Gastroesophageal sphincter (tissue), 4 donors: ENCODE data around the gene ICAM3. TPM values are rescaled to one million over a fixed set of nuclear protein-coding genes. Genes with fewer than 3 reads are reported as not detected.

Experiments
- ATAC-seq: fragments of 150-250 bp; one replicate; pipeline ENCODE4 v1.9.1; 2016; ENCODE audit warnings: mild to moderate bottlenecking, moderate library complexity
- H3K27ac ChIP-seq, 4 donors: fragments of 200-600 bp; sonication (generic) in 3 of 4; 1 replicate in 3 of 4; 2 replicates in 1 of 4; pipeline ENCODE4 v1.5.1; 2016 to 2019
- H3K27me3 ChIP-seq: fragments of 200-600 bp; sonication (generic); one replicate; pipeline ENCODE4 v1.5.1; 2019
- H3K36me3 ChIP-seq, 2 donors: fragments of 200-600 bp; sonication (generic); one replicate each; pipeline ENCODE4 v1.5.1; 2019; ENCODE audit warnings: control low read depth in 1 of 2
- H3K4me1 ChIP-seq, 3 donors: fragments of 200-600 bp; sonication (generic); 1 replicate in 2 of 3; 2 replicates in 1 of 3; pipeline ENCODE4 v1.5.1; 2016 to 2019; ENCODE audit warnings: control low read depth in 2 of 3
- H3K4me3 ChIP-seq, 2 donors: fragments of 200-600 bp; sonication (generic); one replicate each; pipeline ENCODE4 v1.5.1; 2019; ENCODE audit warnings: mild to moderate bottlenecking in 1 of 2, moderate library complexity in 1 of 2
- H3K9me3 ChIP-seq, 3 donors: fragments of 200-600 bp; sonication (generic); one replicate each; pipeline ENCODE4 v1.5.1; 2017 to 2019; ENCODE audit warnings: control low read depth in 2 of 3
- CTCF ChIP-seq, 4 experiments: fragments of 200-600 bp in 2 of 4; fragments of 450-650 bp in 2 of 4; sonication (generic) in 1 of 4; IDR thresholded peaks; one replicate each; pipeline ENCODE4 v1.5.1; 2017 to 2019; ENCODE audit warnings: antibody characterized with exemption in 4 of 4, mild to moderate bottlenecking in 2 of 4, moderate library complexity in 2 of 4
- EP300 ChIP-seq: sonication (generic); formaldehyde crosslinking; IDR thresholded peaks from one replicate; pipeline ENCODE4 v1.6.1; 2017; ENCODE audit warnings: antibody characterized with exemption, mild to moderate bottlenecking
- POLR2A ChIP-seq, 2 donors: fragments of 450-650 bp; IDR thresholded peaks; one replicate each; pipeline ENCODE4 v1.6.1; 2017; ENCODE audit warnings: antibody characterized with exemption in 2 of 2, mild to moderate bottlenecking in 2 of 2, moderate library complexity in 1 of 2
- POLR2AphosphoS5 ChIP-seq: sonication (generic); formaldehyde crosslinking; IDR thresholded peaks from one replicate; pipeline ENCODE4 v1.6.1; 2017; ENCODE audit warnings: antibody characterized with exemption
- WGBS, 2 donors: methylation state at CpG; one replicate each; pipeline ENCODE4 v1.1.5; 2018; ENCODE audit warnings: low coverage in 1 of 2; 5-methylcytosine and 5-hydroxymethylcytosine counted together
- total RNA-seq, 4 donors: library from RNA; depleted of rRNA; stranded (reverse); fragments of >200 nt; gene quantifications; one replicate each; pipeline ENCODE4 v1.1.0, GENCODE V29; 2016

Gene ICAM3
- total RNA-seq, 4 donors from 2014 or later, result 3.4 to 9.3 (median 5.6) TPM

GRCh38 chr19:10317045-10317856 lies 22.2 kb downstream of the ICAM3 start:
- Histone ChIP-seq H3K27ac (no peak overlapping the region), H3K27me3 (no peaks in the 10 kb centered on the region), H3K36me3 (peaks cover 0 to 59% of the 10 kb centered on the region in 2 donors), H3K4me3 (no peak overlapping the region), H3K9me3 (no peaks in the 10 kb centered on the region), H3K4me1 (peaks cover 0 to 21% (median 8%) of the 10 kb centered on the region in 3 donors)
- WGBS, 2 donors, result 76 to 100% methylated on average over 1 to 15 of the region's 29 CpGs
- no peak for ATAC-seq
- TF ChIP-seq CTCF (IDR thresholded peaks at IDR 0.05) (no peak), POLR2AphosphoS5 (no peak), POLR2A (IDR thresholded peaks at IDR 0.05) (no peak), EP300 (no peak)

GRCh38 chr19:10316229-10317044 lies 23.0 kb downstream of the ICAM3 start:
- H3K27ac ChIP-seq, result peak overlapping the region in 3 of 4 donors; percentile 55 to 76 (median 73)
- ATAC-seq, result no peak
- H3K4me3 ChIP-seq, result peak overlapping the region in 1 of 2 donors; percentile 90
- H3K36me3 ChIP-seq, result peaks cover 0 to 51% of the 10 kb centered on the region in 2 donors
- TF ChIP-seq EP300, result no peak
- TF ChIP-seq POLR2AphosphoS5, result no peak
- H3K27me3 ChIP-seq, result no peaks in the 10 kb centered on the region
- H3K9me3 ChIP-seq, result no peaks in the 10 kb centered on the region
- WGBS, 2 donors, result 33 to 86% methylated on average over 2 to 4 of the region's 19 CpGs
- peaks cover 0 to 21% (median 8%) of the 10 kb centered on the region in 3 donors for H3K4me1 ChIP-seq

GRCh38 chr19:10315335-10316214 lies 23.8 kb downstream of the ICAM3 start, which contains the start of gene FDX2:
FDX2 (minus strand) TSS chr19:10316015; CDS start chr19:10315996, 19 bp downstream.
- Histone ChIP-seq H3K9me3 (no peaks in the 10 kb centered on the region), H3K27me3 (no peaks in the 10 kb centered on the region), H3K27ac (peak within 1 kb of the TSS in 3 of 4 donors; percentile 55 to 76 (median 73)), H3K4me1 (peaks cover 0 to 21% (median 8%) of the 10 kb centered on the region in 3 donors), H3K36me3 (peaks cover 0 to 49% of the 10 kb centered on the region in 2 donors), H3K4me3 (peak within 1 kb of the TSS; percentile 84 to 90)
- WGBS, 2 donors, result 0% methylated on average over 1 to 23 of the region's 55 CpGs
- TF ChIP-seq POLR2AphosphoS5 (peak; percentile 44), EP300 (no peak), POLR2A (IDR thresholded peaks at IDR 0.05) (peak in 1 of 2 donors; percentile 29), CTCF (IDR thresholded peaks at IDR 0.05) (no peak)
- peak; percentile 90 for ATAC-seq

- H3K4me1 ChIP-seq, result peaks cover 0 to 4% (median 0%) of the 10 kb centered on the region in 3 donors
- no peak within 1 kb of the TSS for H3K4me3 ChIP-seq
- no peak within 1 kb of the TSS for H3K27ac ChIP-seq
- WGBS, 2 donors, result 90 to 95% methylated on average over 7 to 10 of the region's 24 CpGs
- H3K27me3 ChIP-seq, result no peaks in the 10 kb centered on the region
- no peak for ATAC-seq
- no peaks in the 10 kb centered on the region for H3K9me3 ChIP-seq
- H3K36me3 ChIP-seq, result peaks cover 0 to 21% of the 10 kb centered on the region in 2 donors
- TF ChIP-seq CTCF (IDR thresholded peaks at IDR 0.05) (no peak), POLR2A (IDR thresholded peaks at IDR 0.05) (no peak), EP300 (no peak), POLR2AphosphoS5 (no peak)
Measured at GRCh38 chr19:10309423-10309822, 30.0 kb downstream of the ICAM3 start, which contains the start of gene ZGLP1. ZGLP1 (minus strand) TSS chr19:10309815.
